Erythroblast (primary cell): ENCODE results near the gene OR7C1.

Experiments
- GATA1 ChIP-seq: IDR thresholded peaks from 2 replicates; pipeline ENCODE4 v1.6.1; 2011; ENCODE audit warnings: low read depth, mild to moderate bottlenecking, control low read depth, low read length, moderate library complexity
- POLR2A ChIP-seq: IDR thresholded peaks from 2 replicates; pipeline ENCODE4 v1.6.1; 2011; ENCODE audit warnings: mild to moderate bottlenecking, low read length

DNA sequence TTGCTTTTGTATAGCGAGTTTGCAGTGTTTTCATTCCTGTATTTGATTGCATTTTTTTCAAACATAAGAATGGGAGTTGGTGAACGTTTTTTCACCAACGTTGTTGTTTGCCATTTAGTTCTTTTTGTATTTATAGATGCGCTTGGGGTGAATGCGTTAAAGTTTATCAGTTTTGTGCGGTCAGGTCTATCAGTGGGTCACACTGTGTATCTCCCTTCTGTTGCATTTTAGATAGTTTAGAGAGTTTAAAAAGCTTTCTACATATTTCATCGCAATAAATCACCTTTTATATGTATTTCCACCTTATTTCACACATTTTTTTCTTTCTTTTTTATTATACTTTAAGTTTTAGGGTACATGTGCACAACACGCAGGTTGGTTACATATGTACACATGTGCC is 16.4 kb downstream of the OR7C1 start:
- TF ChIP-seq POLR2A = no peak
- TF ChIP-seq GATA1 = no peak
